NOMO-1 treated with dmso at 0.1 percent for 144 hours (cell line): ENCODE measurements around the gene BTNL3.
"Not testable (repeated sequence)": the region's sequence is repeated elsewhere in the genome, so short reads cannot be mapped to it uniquely, and the experiment has no call there.

Source experiments
- DNase-seq: peaks from one replicate; lab custom pipeline; 2025; ENCODE audit not compliant: unreplicated experiment; lab: John Stamatoyannopoulos, UW

Gene BTNL3

DNA sequence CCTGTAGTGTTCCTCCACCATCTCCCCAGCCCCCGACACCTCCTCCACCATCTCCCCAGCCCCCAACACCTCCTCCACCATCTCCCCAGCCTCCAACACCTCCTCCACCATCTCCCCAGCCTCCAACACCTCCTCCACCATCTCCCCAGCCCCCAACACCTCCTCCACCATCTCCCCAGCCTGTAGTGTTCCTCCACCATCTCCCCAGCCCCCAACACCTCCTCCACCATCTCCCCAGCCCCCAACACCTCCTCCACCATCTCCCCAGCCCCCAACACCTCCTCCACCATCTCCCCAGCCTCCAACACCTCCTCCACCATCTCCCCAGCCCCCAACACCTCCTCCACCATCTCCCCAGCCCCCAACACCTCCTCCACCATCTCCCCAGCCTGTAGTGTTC lies 57.2 kb downstream of the BTNL3 start:
- DNase-seq, result not testable (repeated sequence)

GRCh38 chr5:181047288-181047687 lies 58.6 kb downstream of the BTNL3 start:
- DNase-seq, result no peak

GRCh38 chr5:181047921-181048320 lies 59.3 kb downstream of the BTNL3 start:
- no peak for DNase-seq

- no peak for DNase-seq
These were observed 61.4 kb downstream of the BTNL3 start for GRCh38 chr5:181050016-181050415.

- DNase-seq, result no peak
These were observed 63.4 kb downstream of the BTNL3 start for GRCh38 chr5:181051841-181052671.

- DNase-seq, result no peak
These were observed 64.2 kb downstream of the BTNL3 start for GRCh38 chr5:181052672-181053487.

GRCh38 chr5:181053488-181054121 lies 65.0 kb downstream of the BTNL3 start:
- DNase-seq, result no peak

DNA sequence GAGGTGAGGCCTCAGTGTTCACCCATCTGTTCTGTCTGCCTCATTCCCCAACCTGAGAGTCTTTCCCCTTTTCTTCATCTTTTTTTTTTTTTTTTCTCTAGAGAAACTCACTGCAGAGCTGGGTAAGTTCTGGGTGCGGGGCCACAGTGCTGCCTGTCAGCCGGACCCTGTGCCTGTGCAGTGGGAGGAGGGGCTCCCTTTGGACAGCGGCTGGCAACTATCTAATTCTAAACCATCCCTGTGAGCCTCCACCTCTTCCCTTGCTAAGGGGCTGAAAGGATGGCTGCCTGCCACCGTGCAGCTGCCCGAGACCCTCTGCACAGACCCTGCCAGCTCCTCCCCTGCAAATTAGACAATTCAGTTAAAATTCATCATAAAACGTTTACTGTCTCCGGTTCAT lies 65.5 kb downstream of the BTNL3 start:
- no peak for DNase-seq

DNA sequence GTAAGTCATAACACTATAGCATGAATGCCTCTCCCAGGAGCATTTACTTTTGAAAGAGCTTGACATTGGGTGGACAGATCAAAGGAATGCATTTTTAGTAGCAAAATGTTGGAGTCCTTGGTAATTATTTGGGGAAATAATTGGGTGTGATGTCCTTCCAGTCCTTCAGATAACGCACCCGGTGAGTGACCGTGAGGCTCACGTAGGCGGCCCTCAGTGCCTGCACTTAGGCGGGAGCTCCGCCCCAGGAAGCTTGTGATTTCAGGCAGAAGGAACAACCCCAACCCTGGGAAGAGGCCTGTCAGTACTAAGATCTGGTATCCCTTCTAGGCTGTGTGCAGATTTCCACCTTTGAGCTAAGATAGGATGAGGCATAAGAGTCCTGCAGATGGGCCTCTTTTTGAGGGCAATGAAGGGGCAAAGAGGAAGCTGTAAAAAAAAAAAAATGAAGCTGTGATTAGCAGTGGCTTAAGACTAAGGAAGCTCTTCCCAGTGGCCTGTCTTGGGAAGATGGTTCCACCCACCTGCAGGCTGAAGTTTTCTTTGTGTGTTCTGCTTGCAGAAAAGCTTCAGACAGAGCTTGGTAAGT lies 66.3 kb downstream of the BTNL3 start:
- DNase-seq, result no peak
